Fibroblast of the aortic adventitia (primary cell): Measurements from ENCODE around the gene ZDHHC4. TPM values are rescaled to one million over a fixed set of nuclear protein-coding genes. Genes with fewer than 3 reads are reported as not detected.

Source experiments
- DNase-seq: peaks from one replicate; pipeline ENCODE4 v3.0.0-alpha.2; 2010; ENCODE audit warnings: low read depth
- H3K4me3 ChIP-seq: 2 replicates; pipeline ENCODE4 v1.5.1; 2011; ENCODE audit warnings: low read depth, mild to moderate bottlenecking, control low read depth, low read length, moderate library complexity
- total RNA-seq: library from RNA; depleted of rRNA; stranded (reverse); fragments of >200 nt; gene quantifications from 2 replicates; pipeline ENCODE4 v1.2.3, GENCODE V29; 2012; ENCODE audit warnings: low replicate concordance
- TF ChIP-seq, protein P1 (sequence below): IDR thresholded peaks from 2 replicates; pipeline ENCODE4 v1.5.1; 2011; ENCODE audit warnings: mild to moderate bottlenecking, low read length, control low read depth, inconsistent platforms; ENCODE audit not compliant: insufficient read depth

ZDHHC4 gene
- total RNA-seq, 1 donor, result 51.2 TPM

DNA sequence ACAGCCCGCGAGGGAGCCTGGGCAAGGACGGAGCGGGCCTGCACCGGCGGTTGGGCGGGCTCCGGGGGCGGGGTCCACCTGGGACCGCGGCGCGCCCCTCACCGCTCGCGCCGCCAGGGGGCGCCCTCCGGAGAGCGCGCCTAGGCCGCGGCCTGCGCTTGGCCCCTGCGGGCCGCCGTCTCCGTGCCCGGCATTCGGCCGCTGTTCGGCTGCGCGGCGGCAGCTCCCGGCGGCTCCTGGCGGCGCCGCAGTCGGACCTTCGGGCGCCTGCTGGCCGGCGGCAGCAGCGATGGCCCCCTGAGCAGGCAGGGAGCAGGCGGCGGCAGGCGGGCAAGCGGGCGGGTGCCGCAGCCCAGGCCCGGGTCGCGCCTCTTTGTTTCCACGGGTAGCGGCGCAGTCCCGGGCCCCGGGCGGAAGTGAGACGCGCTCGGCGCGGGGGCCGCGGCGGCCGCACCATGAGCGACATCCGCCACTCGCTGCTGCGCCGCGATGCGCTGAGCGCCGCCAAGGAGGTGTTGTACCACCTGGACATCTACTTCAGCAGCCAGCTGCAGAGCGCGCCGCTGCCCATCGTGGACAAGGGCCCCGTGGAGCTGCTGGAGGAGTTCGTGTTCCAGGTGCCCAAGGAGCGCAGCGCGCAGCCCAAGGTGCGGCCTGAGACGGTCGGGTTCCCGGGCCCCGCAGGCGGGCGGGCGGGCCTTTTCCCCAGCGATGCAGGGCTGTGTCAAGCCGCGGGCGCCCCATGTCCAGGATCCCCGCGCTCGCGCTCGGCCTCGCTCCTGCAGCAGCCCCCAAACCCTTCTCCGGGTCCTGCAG is 12.8 kb downstream of the ZDHHC4 start, which contains the start of gene INTS15:
Gene INTS15 (plus strand): TSS at position 193 of the 816 bp plus-strand sequence. CDS start 263 bp downstream, at position 456.
- TF ChIP-seq, protein P1, sequence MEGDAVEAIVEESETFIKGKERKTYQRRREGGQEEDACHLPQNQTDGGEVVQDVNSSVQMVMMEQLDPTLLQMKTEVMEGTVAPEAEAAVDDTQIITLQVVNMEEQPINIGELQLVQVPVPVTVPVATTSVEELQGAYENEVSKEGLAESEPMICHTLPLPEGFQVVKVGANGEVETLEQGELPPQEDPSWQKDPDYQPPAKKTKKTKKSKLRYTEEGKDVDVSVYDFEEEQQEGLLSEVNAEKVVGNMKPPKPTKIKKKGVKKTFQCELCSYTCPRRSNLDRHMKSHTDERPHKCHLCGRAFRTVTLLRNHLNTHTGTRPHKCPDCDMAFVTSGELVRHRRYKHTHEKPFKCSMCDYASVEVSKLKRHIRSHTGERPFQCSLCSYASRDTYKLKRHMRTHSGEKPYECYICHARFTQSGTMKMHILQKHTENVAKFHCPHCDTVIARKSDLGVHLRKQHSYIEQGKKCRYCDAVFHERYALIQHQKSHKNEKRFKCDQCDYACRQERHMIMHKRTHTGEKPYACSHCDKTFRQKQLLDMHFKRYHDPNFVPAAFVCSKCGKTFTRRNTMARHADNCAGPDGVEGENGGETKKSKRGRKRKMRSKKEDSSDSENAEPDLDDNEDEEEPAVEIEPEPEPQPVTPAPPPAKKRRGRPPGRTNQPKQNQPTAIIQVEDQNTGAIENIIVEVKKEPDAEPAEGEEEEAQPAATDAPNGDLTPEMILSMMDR, result peak; percentile 47
- DNase-seq, result peak; percentile 78
- peak within 1 kb of the TSS; percentile 95 for H3K4me3 ChIP-seq

DNA sequence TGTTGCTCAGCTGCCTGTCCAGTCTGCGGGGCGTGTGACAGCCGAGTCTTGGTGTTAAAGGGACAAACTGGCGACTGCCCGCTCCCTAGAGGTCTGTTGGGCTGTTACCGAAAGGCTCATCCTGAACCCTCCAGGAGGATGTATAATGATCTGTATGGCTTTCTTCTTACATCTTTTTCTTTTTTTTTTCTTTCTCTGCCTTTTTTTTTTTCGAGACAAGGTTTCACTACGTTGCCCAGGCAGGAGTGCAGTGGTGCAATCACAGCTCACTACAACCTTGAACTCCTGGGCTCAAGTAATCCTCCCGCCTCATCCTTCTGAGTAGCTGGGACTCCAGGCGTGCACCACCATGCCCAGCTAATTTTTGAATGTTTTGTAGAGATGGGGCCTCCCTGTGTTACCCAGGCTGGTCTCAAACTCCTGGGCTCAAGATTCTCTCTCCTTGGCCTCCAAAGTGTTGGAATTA is 13.4 kb downstream of the ZDHHC4 start:
- TF ChIP-seq, protein P1, result no peak
- H3K4me3 ChIP-seq, result peak overlapping the region; percentile 95
- peak; percentile 27 for DNase-seq

DNA sequence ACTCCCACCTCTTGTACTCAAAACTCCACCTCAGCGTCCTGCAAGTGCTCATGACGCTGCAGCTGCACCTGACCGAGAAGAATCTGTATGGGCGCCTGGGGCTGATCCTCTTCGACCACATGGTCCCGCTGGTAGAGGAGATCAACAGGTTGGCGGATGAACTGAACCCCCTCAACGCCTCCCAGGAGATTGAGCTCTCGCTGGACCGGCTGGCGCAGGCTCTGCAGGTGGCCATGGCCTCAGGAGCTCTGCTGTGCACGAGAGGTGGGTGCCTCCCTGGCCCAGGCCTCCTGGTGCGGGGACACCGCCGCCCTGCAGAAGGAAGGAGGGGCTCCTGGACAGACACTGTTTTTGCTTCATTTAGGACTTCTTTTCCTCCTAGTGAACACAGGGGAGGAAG is 22.8 kb downstream of the ZDHHC4 start:
- no peak overlapping the region for H3K4me3 ChIP-seq
- no peak for DNase-seq
- TF ChIP-seq, protein P1, result no peak

DNA sequence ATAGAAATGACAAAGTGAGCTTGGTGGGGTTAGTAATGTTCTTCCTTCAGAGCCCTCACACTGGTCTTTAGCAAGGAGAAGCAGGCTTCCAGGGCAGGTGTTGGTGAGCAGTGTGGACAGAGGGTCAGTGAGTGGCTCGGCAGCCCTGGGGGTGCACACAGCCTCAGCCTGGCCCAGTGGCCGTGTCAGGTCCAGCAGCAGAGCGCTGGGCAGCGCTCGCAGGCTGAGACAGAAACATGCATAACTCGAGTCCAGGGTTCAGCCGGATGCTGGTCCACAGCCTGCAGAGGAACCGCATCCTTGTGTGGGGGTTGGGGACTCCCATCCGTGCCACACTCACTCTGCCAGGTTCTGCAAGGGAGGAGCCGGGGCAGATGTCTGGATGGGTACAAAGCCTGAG is 27.2 kb downstream of the ZDHHC4 start:
- TF ChIP-seq, protein P1, result no peak
- H3K4me3 ChIP-seq, result no peak overlapping the region
- DNase-seq, result no peak

DNA sequence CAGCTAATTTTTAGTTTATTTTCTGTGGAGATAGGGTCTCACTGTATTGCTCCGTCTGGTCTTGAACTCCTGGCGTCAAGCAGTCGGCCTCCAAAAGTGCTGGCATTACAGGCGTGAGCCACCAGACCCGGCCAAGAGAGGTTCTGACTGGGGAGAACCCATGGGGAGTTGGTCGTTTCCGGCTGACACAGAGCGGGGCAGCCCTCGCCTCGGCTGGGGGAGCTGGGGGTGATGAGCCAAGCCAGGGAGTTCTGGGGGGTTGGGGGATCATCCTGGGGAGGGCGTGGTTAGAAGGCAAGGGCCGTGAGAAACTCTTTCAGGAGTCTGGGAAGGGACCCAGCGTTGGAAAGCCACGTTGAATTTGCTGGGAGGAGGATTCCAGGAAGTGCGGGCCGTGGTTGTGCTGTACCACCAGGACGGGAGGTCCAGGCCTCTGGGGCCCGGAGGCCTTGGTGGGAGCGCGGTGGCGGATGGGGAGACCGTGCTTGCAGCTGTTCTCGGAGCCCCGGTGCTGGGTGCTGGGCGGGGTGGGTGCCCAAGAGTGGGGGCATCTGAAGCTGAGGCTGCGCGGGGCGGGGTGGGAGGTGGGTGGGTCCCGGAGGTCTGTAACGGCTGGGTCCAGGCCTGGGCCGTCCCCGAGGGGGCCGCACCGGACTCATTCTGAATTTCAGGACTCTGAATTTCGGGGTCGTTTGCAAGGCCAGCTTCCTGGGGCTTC is 29.8 kb downstream of the ZDHHC4 start:
- H3K4me3 ChIP-seq, result no peak overlapping the region
- DNase-seq, result no peak
- TF ChIP-seq, protein P1, result no peak

DNA sequence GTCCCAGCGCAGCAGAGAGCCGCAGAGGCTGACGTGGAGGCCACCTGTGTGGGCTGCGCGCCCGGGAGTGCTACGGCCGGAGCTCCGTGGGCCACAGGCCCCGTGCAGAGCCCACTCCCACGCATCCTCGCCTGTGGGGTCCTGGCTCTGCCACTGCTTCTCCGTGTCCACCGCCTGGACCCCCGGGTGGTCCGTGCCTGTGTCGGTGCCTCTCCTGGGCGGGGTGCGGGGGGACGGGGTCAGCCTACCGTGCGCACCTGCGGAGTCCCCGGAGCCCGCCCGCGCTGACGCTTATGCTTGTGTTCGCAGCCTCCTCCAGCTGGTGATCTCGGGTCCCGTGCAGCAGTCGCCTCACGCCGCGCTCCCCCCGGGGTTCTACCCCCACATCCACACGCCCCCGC is 30.4 kb downstream of the ZDHHC4 start:
- TF ChIP-seq, protein P1, result no peak
- no peak overlapping the region for H3K4me3 ChIP-seq
- DNase-seq, result no peak
